ES-I3 (cell line): Measurements from ENCODE around the gene ALDH5A1.

ENCODE experiments used
- H3K36me3 ChIP-seq: 2 replicates; pipeline ENCODE4 v1.6.1; 2013; ENCODE audit warnings: mild to moderate bottlenecking, low read length, control low read depth, moderate library complexity; ENCODE audit not compliant: insufficient read depth
- H3K4me1 ChIP-seq: 2 replicates; pipeline ENCODE4 v1.6.1; 2013; ENCODE audit warnings: mild to moderate bottlenecking, control low read depth, low read length; ENCODE audit not compliant: insufficient read depth
- H3K9ac ChIP-seq: 2 replicates; pipeline ENCODE4 v1.6.1; 2013; ENCODE audit warnings: low read depth, mild to moderate bottlenecking, low read length, moderate library complexity
- H3K9me3 ChIP-seq: 2 replicates; pipeline ENCODE4 v1.6.1; 2013; ENCODE audit warnings: mild to moderate bottlenecking, low read length, moderate library complexity; ENCODE audit not compliant: control insufficient read depth, insufficient read depth

The ALDH5A1 gene

DNA sequence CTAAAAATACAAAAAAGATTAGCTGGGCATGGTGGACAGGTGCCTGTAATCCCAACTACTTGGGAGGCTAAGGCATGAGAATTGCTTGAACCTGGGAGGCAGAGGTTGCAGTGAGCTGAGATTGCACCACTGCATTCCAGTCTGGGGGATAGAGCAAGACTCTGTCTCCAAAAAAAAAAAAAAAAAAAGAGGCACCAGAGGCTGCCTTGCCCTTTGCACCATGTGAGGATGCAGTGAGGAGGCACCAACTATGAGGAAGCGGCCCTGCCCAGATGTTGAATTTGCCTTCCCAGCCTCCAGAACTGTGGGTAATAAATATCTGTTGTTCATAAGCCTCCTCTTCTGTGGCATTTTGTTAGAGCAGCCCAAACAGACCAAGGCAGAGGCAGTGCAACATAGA lies 54.4 kb downstream of the ALDH5A1 start:
- Histone ChIP-seq H3K36me3 (no peaks in the 10 kb centered on the region), H3K4me1 (no peaks in the 10 kb centered on the region; the same call in 1 of the 2 replicates), H3K9ac (no peak overlapping the region), H3K9me3 (no peaks in the 10 kb centered on the region)

DNA sequence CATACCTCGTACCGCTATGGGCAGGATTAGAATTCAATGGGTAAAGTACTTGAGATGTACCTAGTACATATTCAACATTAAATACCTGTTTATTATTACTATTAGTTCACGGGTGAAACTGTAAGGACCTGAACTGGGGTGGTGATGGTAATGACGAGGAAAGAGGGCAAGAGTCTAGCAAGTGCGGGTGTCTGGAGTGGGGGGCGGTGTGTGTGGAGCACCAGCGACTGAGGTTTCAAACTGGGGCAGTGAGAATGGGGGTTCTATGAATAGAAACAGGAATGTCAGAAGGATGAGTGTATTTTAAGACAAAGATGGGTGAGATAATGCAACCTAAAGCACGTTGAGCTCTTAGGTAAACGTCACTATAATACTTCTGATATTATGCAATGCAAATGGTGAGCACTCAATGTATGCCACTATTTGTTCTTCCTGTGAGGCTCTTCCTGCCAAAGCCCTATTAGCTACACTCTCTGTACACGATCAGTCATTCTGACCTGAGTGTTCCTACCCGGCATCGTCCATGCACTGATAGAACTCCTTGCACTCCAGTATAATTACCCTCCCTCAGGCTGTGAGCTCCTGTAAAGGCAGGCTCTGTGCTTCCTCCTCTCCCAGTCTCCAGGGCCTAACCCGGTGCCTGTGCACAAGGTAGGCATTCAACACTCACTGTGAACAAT lies 55.0 kb downstream of the ALDH5A1 start:
- H3K9me3 ChIP-seq: no peaks in the 10 kb centered on the region
- no peak overlapping the region for H3K9ac ChIP-seq
- no peaks in the 10 kb centered on the region; the same call in 1 of the 2 replicates for H3K4me1 ChIP-seq
- no peaks in the 10 kb centered on the region for H3K36me3 ChIP-seq

DNA sequence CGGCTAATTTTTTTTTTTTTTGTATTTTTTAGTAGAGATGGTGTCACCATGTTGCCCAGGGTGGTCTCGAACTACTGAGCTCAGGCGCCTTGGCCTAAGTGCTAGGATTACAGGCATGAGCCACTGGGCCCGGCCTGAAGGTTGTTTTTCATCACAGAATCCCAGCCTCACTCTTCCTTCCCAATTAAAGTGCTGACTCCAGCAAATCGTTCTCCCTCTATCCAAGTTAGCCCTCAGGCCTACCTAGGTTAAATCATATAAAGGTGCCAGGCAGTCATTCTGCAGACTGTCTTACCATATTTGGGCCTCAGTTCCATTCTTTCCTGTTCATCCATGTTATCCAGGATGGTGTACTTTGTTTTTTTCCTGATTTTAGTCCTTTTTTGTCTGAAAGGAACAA lies 56.4 kb downstream of the ALDH5A1 start:
- Histone ChIP-seq H3K4me1 (no peaks in the 10 kb centered on the region; the same call in 1 of the 2 replicates), H3K36me3 (no peaks in the 10 kb centered on the region), H3K9ac (no peak overlapping the region), H3K9me3 (no peaks in the 10 kb centered on the region)

DNA sequence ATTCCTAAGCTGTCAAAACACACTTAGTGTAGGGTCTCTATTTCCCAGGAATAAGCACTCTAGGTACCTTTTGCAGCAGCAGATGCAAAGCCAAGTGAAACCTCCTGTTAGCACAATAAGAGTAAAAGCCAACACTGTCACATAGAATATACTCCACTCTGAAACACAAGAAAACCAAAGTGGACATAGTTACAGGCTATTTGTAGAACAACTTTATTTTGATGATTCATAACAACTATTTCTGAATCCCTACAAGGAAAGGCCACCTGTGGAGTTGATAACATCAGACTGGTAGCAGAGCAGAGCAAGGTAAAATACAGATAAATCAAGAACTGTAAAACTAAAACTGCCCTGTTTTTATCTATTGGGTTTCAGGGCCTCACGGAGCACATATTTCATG lies 59.7 kb downstream of the ALDH5A1 start:
- H3K4me1 ChIP-seq: no peaks in the 10 kb centered on the region
- H3K36me3 ChIP-seq: no peaks in the 10 kb centered on the region
- H3K9me3 ChIP-seq: no peaks in the 10 kb centered on the region
- no peak overlapping the region for H3K9ac ChIP-seq

DNA sequence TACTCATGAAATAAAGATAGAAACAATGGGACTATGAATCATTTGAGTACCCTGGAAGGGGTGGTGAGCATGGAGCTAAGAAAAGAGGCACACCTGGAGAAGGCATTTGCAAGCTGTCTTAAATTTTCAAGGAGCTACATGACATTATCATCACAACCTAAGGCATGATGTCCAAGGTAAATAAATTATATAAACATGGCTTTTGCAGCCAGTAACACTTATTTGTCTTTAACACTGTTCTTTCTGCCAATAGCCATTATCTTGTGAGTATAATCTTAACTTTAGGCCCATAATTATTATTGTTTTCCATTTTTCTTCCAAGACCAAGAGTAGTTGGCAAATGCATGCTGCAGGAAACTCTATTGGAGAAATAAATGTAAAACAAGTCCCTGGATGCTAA lies 63.7 kb downstream of the ALDH5A1 start:
- no peaks in the 10 kb centered on the region for H3K4me1 ChIP-seq
- no peaks in the 10 kb centered on the region for H3K9me3 ChIP-seq
- H3K36me3 ChIP-seq: no peaks in the 10 kb centered on the region
- no peak overlapping the region for H3K9ac ChIP-seq

DNA sequence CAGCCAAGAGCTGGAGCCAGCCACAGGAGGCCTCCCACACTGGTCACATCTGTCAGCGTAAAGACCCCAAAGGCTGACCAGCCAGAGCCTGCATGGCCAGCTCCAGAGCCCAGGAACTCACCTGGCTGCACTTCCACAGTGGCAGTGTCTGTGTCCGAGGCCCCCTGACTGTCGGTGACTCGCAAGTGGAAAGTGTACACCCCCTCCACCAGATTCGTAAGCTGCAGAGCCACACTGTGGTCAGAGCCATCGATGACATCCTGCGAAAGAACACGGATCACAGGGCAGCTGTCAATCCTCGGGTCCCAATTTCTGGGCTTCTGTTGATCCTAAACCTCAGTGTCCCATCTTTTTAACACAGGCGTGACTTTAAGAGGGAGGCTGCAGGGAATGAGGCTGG lies 69.3 kb downstream of the ALDH5A1 start:
- Histone ChIP-seq H3K36me3 (no peaks in the 10 kb centered on the region), H3K9me3 (no peaks in the 10 kb centered on the region), H3K9ac (no peak overlapping the region), H3K4me1 (no peaks in the 10 kb centered on the region)

DNA sequence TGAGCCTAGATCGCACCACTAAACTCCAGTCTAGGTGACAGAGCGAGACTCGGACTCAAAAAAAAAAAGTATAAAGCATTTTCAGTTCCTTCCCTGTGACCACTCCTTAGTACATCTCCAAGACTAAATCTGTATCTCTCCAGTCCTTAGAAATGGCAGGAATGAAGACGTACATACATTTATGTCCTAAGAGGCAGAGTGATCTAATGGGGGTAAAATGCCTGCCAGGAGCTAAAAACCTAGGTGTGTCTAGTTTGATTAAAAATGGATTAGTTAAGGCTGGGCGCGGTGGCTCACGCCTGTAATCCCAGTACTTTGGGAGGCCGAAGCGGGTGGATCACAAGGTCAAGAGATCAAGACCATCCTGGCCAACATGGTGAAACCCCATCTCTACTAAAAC lies 70.4 kb downstream of the ALDH5A1 start:
- H3K9me3 ChIP-seq: no peaks in the 10 kb centered on the region
- no peak overlapping the region for H3K9ac ChIP-seq
- H3K4me1 ChIP-seq: no peaks in the 10 kb centered on the region
- H3K36me3 ChIP-seq: no peaks in the 10 kb centered on the region

DNA sequence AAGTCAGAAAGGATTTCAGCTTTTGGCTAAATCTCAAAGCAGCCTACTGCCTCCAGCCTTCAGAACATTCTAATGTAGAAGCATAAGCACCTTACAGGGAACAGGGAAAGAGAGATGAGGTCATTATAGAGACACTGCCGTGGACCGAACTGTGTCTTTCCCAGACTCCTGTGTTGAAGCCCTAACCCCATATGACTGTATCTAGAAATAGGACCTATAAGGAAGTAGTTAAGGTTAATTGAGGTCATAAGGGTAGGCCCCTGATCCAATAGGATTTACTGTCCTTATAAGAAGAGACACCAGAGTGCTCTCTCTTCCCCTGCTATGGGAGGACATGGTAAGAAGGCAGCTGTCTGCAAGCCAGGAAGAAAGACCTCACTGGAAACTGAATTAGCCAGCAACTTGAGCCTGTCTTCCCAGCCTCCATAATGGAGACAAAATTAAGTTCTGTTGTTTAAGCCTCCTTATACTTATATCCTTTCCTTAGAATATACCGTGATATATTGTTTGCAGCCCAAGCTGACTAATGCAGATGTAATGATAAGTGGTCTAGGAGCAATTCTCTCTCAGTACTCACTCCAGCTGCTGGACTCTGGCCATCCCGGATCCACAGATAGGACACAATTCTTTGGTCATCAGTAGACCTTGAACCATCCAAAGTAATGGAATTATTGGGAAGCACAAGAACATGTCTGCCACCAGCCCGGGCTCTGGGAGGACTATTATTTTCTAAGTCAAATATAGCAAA lies 71.4 kb downstream of the ALDH5A1 start:
- H3K9me3 ChIP-seq: no peaks in the 10 kb centered on the region
- no peaks in the 10 kb centered on the region for H3K36me3 ChIP-seq
- H3K9ac ChIP-seq: no peak overlapping the region

DNA sequence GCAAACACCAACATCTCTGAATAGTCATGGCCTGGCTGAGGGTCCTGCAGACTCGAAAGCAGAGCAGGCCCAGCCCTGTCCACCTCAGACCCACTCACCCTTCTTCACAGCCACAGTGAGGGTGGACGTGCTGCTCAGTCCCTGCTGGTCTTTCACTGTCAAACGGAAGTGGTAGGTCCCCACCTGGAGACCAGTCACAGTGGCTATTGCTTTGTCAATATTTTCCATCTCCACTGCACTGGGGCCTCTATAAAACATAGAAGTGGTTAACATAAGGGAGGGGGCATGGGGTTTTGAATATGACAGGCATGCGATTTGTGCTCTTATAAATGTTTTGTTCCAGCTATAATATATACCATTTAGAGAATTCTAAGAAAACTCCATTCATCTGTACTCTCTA lies 73.9 kb downstream of the ALDH5A1 start:
- Histone ChIP-seq H3K9me3 (no peaks in the 10 kb centered on the region), H3K9ac (no peak overlapping the region), H3K4me1 (no peaks in the 10 kb centered on the region), H3K36me3 (no peaks in the 10 kb centered on the region)

More for the DNA sequence above, 71.4 kb downstream of the ALDH5A1 start:
- no peaks in the 10 kb centered on the region for H3K4me1 ChIP-seq

DNA sequence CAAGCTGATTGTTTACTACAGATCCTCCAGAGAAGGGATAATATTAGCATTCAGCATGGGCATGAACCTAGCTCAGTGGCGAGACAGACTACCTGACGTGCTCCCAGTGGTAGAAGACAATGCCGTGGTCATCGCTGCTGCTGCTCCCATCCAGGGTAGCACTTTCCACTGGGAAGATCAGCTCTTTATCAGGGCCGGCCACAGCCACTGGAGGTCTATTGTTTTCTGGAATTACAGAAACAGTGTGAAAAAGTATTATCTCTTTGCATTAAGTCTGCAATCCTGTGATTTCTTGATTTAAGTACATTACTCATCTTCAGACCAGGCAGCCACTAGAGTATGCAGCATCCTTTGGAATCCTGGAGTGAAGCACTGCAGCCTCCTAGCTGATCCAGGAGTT lies 75.0 kb downstream of the ALDH5A1 start:
- 0 out of 2 replicates have a peak, but pooled peaks cover 2% of the 10 kb centered on the region for H3K4me1 ChIP-seq
- H3K36me3 ChIP-seq: no peaks in the 10 kb centered on the region
- H3K9ac ChIP-seq: no peak overlapping the region
- no peaks in the 10 kb centered on the region for H3K9me3 ChIP-seq

DNA sequence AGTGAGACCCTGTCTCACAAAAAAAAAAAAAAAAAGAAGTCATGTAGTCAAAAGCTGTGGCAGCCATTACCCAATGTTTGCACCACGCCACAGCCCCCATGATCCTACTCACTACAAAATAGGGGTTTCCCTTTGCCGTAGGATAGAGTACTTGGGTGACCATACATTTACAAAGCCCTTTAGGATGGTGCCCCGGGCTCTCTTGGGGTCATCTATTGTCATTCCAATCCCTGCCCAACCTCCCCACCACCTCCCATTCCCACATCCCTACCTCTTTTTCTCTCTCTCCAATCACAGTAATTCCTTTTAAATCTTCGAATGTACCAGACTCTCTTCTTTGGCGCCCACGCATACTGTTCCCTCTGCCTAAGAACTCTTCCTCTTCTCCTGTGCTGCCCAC lies 76.6 kb downstream of the ALDH5A1 start:
- 0 out of 2 replicates have a peak, but pooled peaks cover 4% of the 10 kb centered on the region for H3K4me1 ChIP-seq
- H3K36me3 ChIP-seq: no peaks in the 10 kb centered on the region
- H3K9me3 ChIP-seq: no peaks in the 10 kb centered on the region
- H3K9ac ChIP-seq: no peak overlapping the region; the same call in 1 of the 2 replicates

DNA sequence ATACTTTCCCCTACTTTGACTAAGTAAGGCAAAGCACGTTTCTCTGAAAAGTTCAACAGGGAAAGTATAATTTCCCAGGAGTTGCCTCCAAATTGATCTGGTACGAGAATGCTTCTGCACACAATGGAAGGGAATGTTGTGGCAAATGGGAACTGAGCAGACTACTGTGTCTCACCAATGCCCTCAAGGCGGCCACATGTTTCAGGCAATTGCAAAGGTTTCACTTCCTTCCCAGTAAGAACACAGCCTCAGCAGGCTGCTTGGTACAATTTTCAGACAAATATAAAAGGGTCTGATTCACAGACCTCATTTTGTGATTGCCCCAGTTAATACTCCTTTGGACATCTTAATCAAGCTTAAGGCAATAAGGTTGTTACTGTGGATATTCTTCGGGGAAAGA lies 80.0 kb downstream of the ALDH5A1 start:
- H3K9me3 ChIP-seq: no peaks in the 10 kb centered on the region
- no peak overlapping the region for H3K9ac ChIP-seq
- 0 out of 2 replicates have a peak, but pooled peaks cover 4% of the 10 kb centered on the region for H3K4me1 ChIP-seq
- no peaks in the 10 kb centered on the region for H3K36me3 ChIP-seq

DNA sequence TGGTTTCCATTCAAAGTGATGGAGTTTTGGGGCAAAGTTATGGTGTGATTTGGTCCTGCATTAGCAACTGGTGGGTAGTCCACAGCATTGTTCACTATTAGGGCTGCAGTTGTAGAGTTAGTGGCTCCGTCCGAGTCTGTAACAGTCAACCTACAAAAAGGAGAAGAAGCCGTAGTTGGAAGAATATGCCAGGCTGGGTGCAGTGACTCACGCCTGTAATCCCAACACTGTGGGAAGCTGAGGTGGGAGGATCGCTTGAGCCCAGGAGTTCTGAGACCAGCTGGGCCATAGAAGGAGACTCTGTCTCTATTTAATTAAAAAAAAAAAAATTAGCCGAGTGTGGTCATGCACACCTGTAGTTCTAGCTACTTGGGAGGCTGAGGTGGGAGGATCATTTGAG lies 81.7 kb downstream of the ALDH5A1 start:
- no peaks in the 10 kb centered on the region for H3K9me3 ChIP-seq
- no peaks in the 10 kb centered on the region for H3K36me3 ChIP-seq
- H3K9ac ChIP-seq: no peak overlapping the region
- 0 out of 2 replicates have a peak, but pooled peaks cover 4% of the 10 kb centered on the region for H3K4me1 ChIP-seq

DNA sequence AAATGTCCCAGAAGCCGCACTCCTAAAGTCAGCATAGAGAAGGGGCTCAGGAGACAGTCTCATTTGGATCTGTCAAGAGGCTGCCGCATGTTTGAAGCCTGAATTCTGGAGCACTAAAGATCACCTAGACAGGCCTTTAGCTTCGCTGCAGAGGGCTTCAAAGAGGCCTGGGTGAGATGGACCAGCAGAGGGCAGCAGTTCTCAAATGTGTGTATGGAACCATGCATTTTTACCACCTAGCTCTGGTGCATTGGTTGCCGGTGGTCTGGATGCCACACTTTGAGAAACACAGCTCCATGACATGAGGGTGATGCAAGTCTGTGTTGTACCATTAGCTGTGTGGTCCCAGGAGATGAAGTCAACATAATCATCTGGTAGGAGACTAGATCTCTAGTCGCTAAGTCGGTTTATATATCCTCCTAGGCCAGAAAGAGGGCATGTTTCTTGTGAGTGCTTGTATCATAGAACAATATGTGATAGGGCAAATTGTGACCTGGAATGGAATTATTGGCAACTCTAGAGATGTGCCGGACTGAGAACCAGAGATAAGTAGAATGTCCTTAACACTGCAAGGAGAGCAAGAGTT lies 86.4 kb downstream of the ALDH5A1 start:
- no peak overlapping the region for H3K9ac ChIP-seq
- no peaks in the 10 kb centered on the region for H3K36me3 ChIP-seq
- no peaks in the 10 kb centered on the region for H3K9me3 ChIP-seq
- peaks cover 16% of the 10 kb centered on the region for H3K4me1 ChIP-seq
